Glomerular endothelial cell (primary cell): ENCODE measurements around the gene AQP12A. TPM values are rescaled to one million over a fixed set of nuclear protein-coding genes. Genes with fewer than 3 reads are reported as not detected.

Experiments
- DNase-seq: peaks from one replicate; pipeline ENCODE4 v3.0.0-alpha.2; 2011; ENCODE audit warnings: low read depth, low spot score; ENCODE audit errors: extremely low read depth
- total RNA-seq: library from RNA; depleted of rRNA; stranded (reverse); fragments of >200 nt; gene quantifications from 2 replicates; pipeline ENCODE4 v1.2.3, GENCODE V29; 2015

Gene AQP12A
- total RNA-seq, 1 donor from 2014 or later, result not detected

GRCh38 chr2:240703417-240704341 is 12.0 kb downstream of the AQP12A start:
- no peak for DNase-seq

- DNase-seq, result no peak
Measured at GRCh38 chr2:240704651-240705050, 13.0 kb downstream of the AQP12A start.

- DNase-seq, result no peak
Measured at GRCh38 chr2:240705204-240705791, 13.6 kb downstream of the AQP12A start.

GRCh38 chr2:240707043-240707756 is 15.5 kb downstream of the AQP12A start:
- no peak for DNase-seq

GRCh38 chr2:240707821-240708220 is 16.2 kb downstream of the AQP12A start:
- no peak for DNase-seq

GRCh38 chr2:240708457-240708856 is 16.8 kb downstream of the AQP12A start:
- DNase-seq, result no peak

GRCh38 chr2:240711296-240711695 is 19.6 kb downstream of the AQP12A start:
- DNase-seq, result no peak

GRCh38 chr2:240711701-240712100 is 20.0 kb downstream of the AQP12A start:
- no peak for DNase-seq

GRCh38 chr2:240712121-240712520 is 20.5 kb downstream of the AQP12A start:
- no peak for DNase-seq

- DNase-seq, result no peak
Measured at GRCh38 chr2:240713071-240713927, 21.6 kb downstream of the AQP12A start.

- DNase-seq, result no peak
Measured at GRCh38 chr2:240713928-240714746, 22.5 kb downstream of the AQP12A start.

GRCh38 chr2:240714747-240715725 is 23.4 kb downstream of the AQP12A start:
- no peak for DNase-seq

GRCh38 chr2:240716130-240716798 is 24.6 kb downstream of the AQP12A start:
- DNase-seq, result no peak

- DNase-seq, result no peak
Measured at GRCh38 chr2:240717181-240717641, 25.5 kb downstream of the AQP12A start.

- DNase-seq, result no peak
Measured at GRCh38 chr2:240717681-240718581, 26.3 kb downstream of the AQP12A start.

GRCh38 chr2:240718896-240719490 is 27.3 kb downstream of the AQP12A start:
- DNase-seq, result no peak
